ENCODE results near the gene TTLL5. TPM values are rescaled to one million over a fixed set of nuclear protein-coding genes. Genes with fewer than 3 reads are reported as not detected.

TTLL5 gene
- total RNA-seq, 3 donors from 2014 or later (not counting 1 experiment from before 2014, with no cell fraction given) = 27.1 to 34.3 (median 32.5) TPM

GRCh38 chr14:75972801-75973421, 311.9 kb downstream of the TTLL5 start:
- no peak for ATAC-seq
- H3K4me1 ChIP-seq (ENCODE audit: control insufficient read depth, insufficient read depth, low read length) = no peaks in the 10 kb centered on the region
- H3K9me3 ChIP-seq (ENCODE audit: control insufficient read depth, insufficient read depth, low read length) = no peaks in the 10 kb centered on the region
- H3K27me3 Mint-ChIP-seq (ENCODE audit: low read depth in 2 of 2) = no peaks in the 10 kb centered on the region
- intact Hi-C loops (cut with micrococcal nuclease) = no loop called here
- H3K36me3 ChIP-seq (ENCODE audit: control insufficient read depth, insufficient read depth, low read length) = no peaks in the 10 kb centered on the region
- WGBS (ENCODE audit: insufficient coverage) = 67% methylated on average over 7 of the region's 7 CpGs
- DNase-seq = no peak
- H3K9me3 Mint-ChIP-seq = no peaks in the 10 kb centered on the region
- H3K36me3 Mint-ChIP-seq = no peaks in the 10 kb centered on the region
- H3K27ac ChIP-seq (ENCODE audit: low read length) = no peak overlapping the region
- H3K4me1 Mint-ChIP-seq = peaks cover 0 to 3% of the 10 kb centered on the region in 2 donors
- TF ChIP-seq, protein P1, sequence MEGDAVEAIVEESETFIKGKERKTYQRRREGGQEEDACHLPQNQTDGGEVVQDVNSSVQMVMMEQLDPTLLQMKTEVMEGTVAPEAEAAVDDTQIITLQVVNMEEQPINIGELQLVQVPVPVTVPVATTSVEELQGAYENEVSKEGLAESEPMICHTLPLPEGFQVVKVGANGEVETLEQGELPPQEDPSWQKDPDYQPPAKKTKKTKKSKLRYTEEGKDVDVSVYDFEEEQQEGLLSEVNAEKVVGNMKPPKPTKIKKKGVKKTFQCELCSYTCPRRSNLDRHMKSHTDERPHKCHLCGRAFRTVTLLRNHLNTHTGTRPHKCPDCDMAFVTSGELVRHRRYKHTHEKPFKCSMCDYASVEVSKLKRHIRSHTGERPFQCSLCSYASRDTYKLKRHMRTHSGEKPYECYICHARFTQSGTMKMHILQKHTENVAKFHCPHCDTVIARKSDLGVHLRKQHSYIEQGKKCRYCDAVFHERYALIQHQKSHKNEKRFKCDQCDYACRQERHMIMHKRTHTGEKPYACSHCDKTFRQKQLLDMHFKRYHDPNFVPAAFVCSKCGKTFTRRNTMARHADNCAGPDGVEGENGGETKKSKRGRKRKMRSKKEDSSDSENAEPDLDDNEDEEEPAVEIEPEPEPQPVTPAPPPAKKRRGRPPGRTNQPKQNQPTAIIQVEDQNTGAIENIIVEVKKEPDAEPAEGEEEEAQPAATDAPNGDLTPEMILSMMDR (IDR thresholded peaks at IDR 0.05) = no peak
- no peak overlapping the region for H3K27ac Mint-ChIP-seq
- H3K4me3 Mint-ChIP-seq = no peak overlapping the region
- no peak overlapping the region for H3K4me3 ChIP-seq (ENCODE audit: low read length)
- H3K27me3 ChIP-seq (ENCODE audit: control insufficient read depth, insufficient read depth, low read length) = no peaks in the 10 kb centered on the region

- Histone ChIP-seq H3K9me3 (ENCODE audit: control insufficient read depth, insufficient read depth, low read length) (no peaks in the 10 kb centered on the region), H3K27me3 (ENCODE audit: control insufficient read depth, insufficient read depth, low read length) (no peaks in the 10 kb centered on the region), H3K4me3 (ENCODE audit: low read length) (no peak overlapping the region), H3K4me1 (ENCODE audit: control insufficient read depth, insufficient read depth, low read length) (peaks cover 29% of the 10 kb centered on the region), H3K36me3 (ENCODE audit: control insufficient read depth, insufficient read depth, low read length) (no peaks in the 10 kb centered on the region), H3K27ac (ENCODE audit: low read length) (no peak overlapping the region)
- Mint-ChIP-seq H3K27ac (no peak overlapping the region), H3K9me3 (no peaks in the 10 kb centered on the region), H3K36me3 (no peaks in the 10 kb centered on the region), H3K27me3 (ENCODE audit: low read depth in 2 of 2) (no peaks in the 10 kb centered on the region), H3K4me3 (no peak overlapping the region), H3K4me1 (peaks cover 36 to 37% of the 10 kb centered on the region in 2 donors)
- ATAC-seq (no peak), DNase-seq (no peak)
- intact Hi-C loops (cut with micrococcal nuclease) = no loop called here
- TF ChIP-seq, protein P1 (IDR thresholded peaks at IDR 0.05) = no peak
- 79% methylated on average over 7 of the region's 8 CpGs for WGBS (ENCODE audit: insufficient coverage)
Observed at GRCh38 chr14:75976826-75977581, 316.0 kb downstream of the TTLL5 start.

GRCh38 chr14:75977582-75977943, 316.5 kb downstream of the TTLL5 start:
- TF ChIP-seq, protein P1 (IDR thresholded peaks at IDR 0.05) = no peak
- intact Hi-C loops (cut with micrococcal nuclease) = no loop called here
- H3K4me1 Mint-ChIP-seq = peaks cover 37 to 38% of the 10 kb centered on the region in 2 donors

More at GRCh38 chr14:75977582-75977943, 316.5 kb downstream of the TTLL5 start:
- DNase-seq (no peak), ATAC-seq (no peak)
- WGBS (ENCODE audit: insufficient coverage) = 89% methylated on average over 3 of the region's 3 CpGs
- H3K4me3 Mint-ChIP-seq = no peak overlapping the region
- no peaks in the 10 kb centered on the region for H3K36me3 Mint-ChIP-seq
- no peak overlapping the region for H3K4me3 ChIP-seq (ENCODE audit: low read length)
- H3K27me3 ChIP-seq (ENCODE audit: control insufficient read depth, insufficient read depth, low read length) = no peaks in the 10 kb centered on the region
- no peaks in the 10 kb centered on the region for H3K9me3 Mint-ChIP-seq
- H3K27ac ChIP-seq (ENCODE audit: low read length) = no peak overlapping the region
- peaks cover 29% of the 10 kb centered on the region for H3K4me1 ChIP-seq (ENCODE audit: control insufficient read depth, insufficient read depth, low read length)
- H3K9me3 ChIP-seq (ENCODE audit: control insufficient read depth, insufficient read depth, low read length) = no peaks in the 10 kb centered on the region
- no peak overlapping the region for H3K27ac Mint-ChIP-seq
- H3K27me3 Mint-ChIP-seq (ENCODE audit: low read depth in 2 of 2) = no peaks in the 10 kb centered on the region
- H3K36me3 ChIP-seq (ENCODE audit: control insufficient read depth, insufficient read depth, low read length) = no peaks in the 10 kb centered on the region

Measured in natural killer cell (primary cell).